ENCODE measurements around the gene EVPL.
A peak's percentile ranks its signal among the peaks of the same experiment; 100 is the strongest.

EVPL gene

GRCh38 chr17:76018340-76018680 lies 8.8 kb downstream of the EVPL start:
- DNase-seq (ENCODE audit: low read depth in 2 of 3, low spot score in 2 of 3): no peak

- DNase-seq (ENCODE audit: low read depth in 2 of 3, low spot score in 2 of 3): no peak
Measured at GRCh38 chr17:76017481-76018339, 9.4 kb downstream of the EVPL start.

GRCh38 chr17:76014925-76015261 lies 12.2 kb downstream of the EVPL start:
- DNase-seq (ENCODE audit: low read depth in 2 of 3, low spot score in 2 of 3): no peak

- peak in 2 of 3 experiments; percentile 42 to 59 for DNase-seq (ENCODE audit: low read depth in 2 of 3, low spot score in 2 of 3)
Measured at GRCh38 chr17:76014100-76014924, 12.8 kb downstream of the EVPL start.

GRCh38 chr17:76013377-76013932 lies 13.7 kb downstream of the EVPL start:
- no peak for DNase-seq (ENCODE audit: low read depth in 2 of 3, low spot score in 2 of 3)

GRCh38 chr17:76011951-76012350 lies 15.2 kb downstream of the EVPL start:
- no peak for DNase-seq (ENCODE audit: low read depth in 2 of 3, low spot score in 2 of 3)

GRCh38 chr17:76009969-76010661 lies 17.0 kb downstream of the EVPL start:
- DNase-seq (ENCODE audit: low read depth in 2 of 3, low spot score in 2 of 3): no peak

GRCh38 chr17:76009447-76009846 lies 17.7 kb downstream of the EVPL start:
- DNase-seq (ENCODE audit: low read depth in 2 of 3, low spot score in 2 of 3): no peak

- no peak for DNase-seq (ENCODE audit: low read depth in 2 of 3, low spot score in 2 of 3)
Measured at GRCh38 chr17:76008630-76009425, 18.3 kb downstream of the EVPL start.

- DNase-seq (ENCODE audit: low read depth in 2 of 3, low spot score in 2 of 3): no peak
Measured at GRCh38 chr17:76008208-76008607, 18.9 kb downstream of the EVPL start.

GRCh38 chr17:76007850-76008165 lies 19.3 kb downstream of the EVPL start:
- no peak for DNase-seq (ENCODE audit: low read depth in 2 of 3, low spot score in 2 of 3)

- no peak for DNase-seq (ENCODE audit: low read depth in 2 of 3, low spot score in 2 of 3)
Measured at GRCh38 chr17:76007131-76007849, 19.8 kb downstream of the EVPL start.

- DNase-seq (ENCODE audit: low read depth in 2 of 3, low spot score in 2 of 3): peak; percentile 46 to 96 (median 81)
Measured at GRCh38 chr17:76005263-76006149, 21.6 kb downstream of the EVPL start.

GRCh38 chr17:76004750-76005262 lies 22.3 kb downstream of the EVPL start:
- DNase-seq (ENCODE audit: low read depth in 2 of 3, low spot score in 2 of 3): no peak

GRCh38 chr17:76003915-76004314 lies 23.2 kb downstream of the EVPL start:
- no peak for DNase-seq (ENCODE audit: low read depth in 2 of 3, low spot score in 2 of 3)

GRCh38 chr17:76002100-76002499 lies 25.0 kb downstream of the EVPL start:
- no peak for DNase-seq (ENCODE audit: low read depth in 2 of 3, low spot score in 2 of 3)

- no peak for DNase-seq (ENCODE audit: low read depth in 2 of 3, low spot score in 2 of 3)
Measured at GRCh38 chr17:76000755-76001521, 26.2 kb downstream of the EVPL start, which contains the start of gene CDK3. CDK3 (plus strand) TSS chr17:76000855; CDS start chr17:76001426, 571 bp downstream.

Measured in activated CD8-positive, alpha-beta memory T cell treated with anti-CD3 and anti-CD28 coated beads for 48 hours (primary cell).